Duodenal mucosa (tissue), 2 donors: ENCODE results near the gene ZBTB16.

Experiments used
- H3K27ac ChIP-seq: one replicate; pipeline ENCODE4 v1.7.0; 2013; ENCODE audit warnings: low read depth, low read length
- H3K27me3 ChIP-seq, 2 donors: one replicate each; pipeline ENCODE4 v1.7.0; 2013; ENCODE audit warnings: low read length in 2 of 2, control low read depth in 1 of 2; ENCODE audit not compliant: insufficient read depth in 2 of 2, control insufficient read depth in 1 of 2
- H3K36me3 ChIP-seq, 2 donors: one replicate each; pipeline ENCODE4 v1.7.0; 2013; ENCODE audit warnings: low read length in 2 of 2, control low read depth in 1 of 2; ENCODE audit not compliant: insufficient read depth in 2 of 2, control insufficient read depth in 1 of 2
- H3K4me1 ChIP-seq, 2 donors: one replicate each; pipeline ENCODE4 v1.7.0; 2013; ENCODE audit warnings: low read length in 2 of 2, control low read depth in 1 of 2; ENCODE audit not compliant: insufficient read depth in 2 of 2, control insufficient read depth in 1 of 2
- H3K4me3 ChIP-seq, 2 donors: one replicate each; pipeline ENCODE4 v1.7.0; 2013; ENCODE audit warnings: low read length in 2 of 2, low read depth in 1 of 2
- H3K9ac ChIP-seq, 2 donors: one replicate each; pipeline ENCODE4 v1.7.0; 2013; ENCODE audit warnings: low read length in 2 of 2, low read depth in 1 of 2
- H3K9me3 ChIP-seq, 2 donors: one replicate each; pipeline ENCODE4 v1.7.0; 2013; ENCODE audit warnings: low read length in 2 of 2, control low read depth in 1 of 2; ENCODE audit not compliant: control insufficient read depth in 1 of 2

Gene ZBTB16

GRCh38 chr11:114209343-114209742, 149.8 kb downstream of the ZBTB16 start:
- Histone ChIP-seq H3K9ac (peak overlapping the region in 1 of 2 donors; percentile 26), H3K4me3 (no peak overlapping the region), H3K27ac (peak overlapping the region; percentile 2), H3K9me3 (no peaks in the 10 kb centered on the region), H3K4me1 (peaks cover 6 to 15% of the 10 kb centered on the region in 2 donors), H3K27me3 (no peaks in the 10 kb centered on the region), H3K36me3 (no peaks in the 10 kb centered on the region)

GRCh38 chr11:114209904-114210303, 150.4 kb downstream of the ZBTB16 start:
- Histone ChIP-seq H3K4me3 (peak overlapping the region in 1 of 2 donors; percentile 11), H3K27me3 (no peaks in the 10 kb centered on the region), H3K4me1 (peaks cover 6 to 15% of the 10 kb centered on the region in 2 donors), H3K27ac (peak overlapping the region; percentile 2), H3K9me3 (no peaks in the 10 kb centered on the region), H3K9ac (peak overlapping the region in 1 of 2 donors; percentile 26), H3K36me3 (no peaks in the 10 kb centered on the region)

DNA sequence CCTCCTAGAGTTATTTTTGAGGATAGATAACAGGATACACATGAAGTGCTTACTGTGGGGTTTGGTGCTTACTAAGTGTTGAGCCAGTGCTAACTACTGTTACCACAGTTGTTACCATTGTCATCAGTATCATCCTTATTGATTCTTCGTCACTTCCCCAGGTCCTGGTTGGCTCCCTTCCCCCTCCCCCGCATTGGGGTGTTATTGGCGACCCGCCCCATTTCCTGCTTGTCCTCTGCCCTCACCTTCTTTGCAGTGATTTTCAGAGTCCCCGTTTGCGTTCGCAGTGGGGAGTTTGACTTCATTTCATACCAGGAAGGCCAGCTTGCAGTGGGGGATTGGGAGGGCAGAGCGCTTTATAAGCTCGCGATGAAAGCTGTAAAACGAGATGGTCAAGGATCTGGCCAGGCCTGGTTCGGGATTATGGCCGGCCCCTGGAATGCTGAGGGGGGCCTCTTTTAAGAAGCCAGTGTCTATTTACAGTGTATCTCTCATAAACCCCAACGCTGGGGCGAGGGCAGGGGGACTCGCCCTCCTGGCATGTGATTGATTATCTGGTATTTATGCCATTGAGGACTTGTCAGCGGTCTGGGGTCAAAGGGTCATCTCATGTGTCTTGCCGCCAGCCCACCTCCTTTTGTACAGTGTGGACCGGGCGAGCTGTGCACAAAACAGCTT, 152.1 kb downstream of the ZBTB16 start:
- H3K9ac ChIP-seq, result no peak overlapping the region
- H3K27me3 ChIP-seq, result no peaks in the 10 kb centered on the region
- H3K4me3 ChIP-seq, result no peak overlapping the region
- H3K4me1 ChIP-seq, result peaks cover 9 to 24% of the 10 kb centered on the region in 2 donors
- no peak overlapping the region for H3K27ac ChIP-seq
- H3K9me3 ChIP-seq, result no peaks in the 10 kb centered on the region
- H3K36me3 ChIP-seq, result no peaks in the 10 kb centered on the region

- peaks cover 9 to 30% of the 10 kb centered on the region in 2 donors for H3K4me1 ChIP-seq
- H3K9ac ChIP-seq, result no peak overlapping the region
- H3K9me3 ChIP-seq, result no peaks in the 10 kb centered on the region
- no peak overlapping the region for H3K4me3 ChIP-seq
- H3K27me3 ChIP-seq, result no peaks in the 10 kb centered on the region
- H3K36me3 ChIP-seq, result no peaks in the 10 kb centered on the region
- no peak overlapping the region for H3K27ac ChIP-seq
Measured at GRCh38 chr11:114213622-114214021, 154.1 kb downstream of the ZBTB16 start.

DNA sequence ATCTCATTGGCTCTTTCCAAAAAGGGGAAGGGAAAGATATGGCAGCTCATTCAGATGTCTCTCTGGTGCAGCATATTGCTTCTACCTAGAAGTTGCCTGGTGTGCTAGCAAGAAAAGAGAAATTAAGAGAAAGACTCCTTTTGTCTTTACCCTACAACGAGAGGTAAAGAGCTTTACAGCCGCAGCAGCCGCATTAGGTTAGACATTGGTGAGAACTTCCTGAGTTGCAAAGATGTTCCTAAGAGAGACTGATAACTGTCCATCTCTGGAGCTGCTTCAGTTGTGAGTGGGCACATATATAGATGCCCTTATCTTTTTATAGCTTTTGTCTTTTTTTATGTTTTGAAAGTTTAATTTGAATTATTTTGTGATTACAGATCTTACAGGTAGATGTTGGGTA, 155.9 kb downstream of the ZBTB16 start:
- no peaks in the 10 kb centered on the region for H3K36me3 ChIP-seq
- H3K4me1 ChIP-seq, result peaks cover 3 to 18% of the 10 kb centered on the region in 2 donors
- H3K27me3 ChIP-seq, result no peaks in the 10 kb centered on the region
- no peak overlapping the region for H3K9ac ChIP-seq
- no peak overlapping the region for H3K4me3 ChIP-seq
- no peaks in the 10 kb centered on the region for H3K9me3 ChIP-seq
- H3K27ac ChIP-seq, result no peak overlapping the region

DNA sequence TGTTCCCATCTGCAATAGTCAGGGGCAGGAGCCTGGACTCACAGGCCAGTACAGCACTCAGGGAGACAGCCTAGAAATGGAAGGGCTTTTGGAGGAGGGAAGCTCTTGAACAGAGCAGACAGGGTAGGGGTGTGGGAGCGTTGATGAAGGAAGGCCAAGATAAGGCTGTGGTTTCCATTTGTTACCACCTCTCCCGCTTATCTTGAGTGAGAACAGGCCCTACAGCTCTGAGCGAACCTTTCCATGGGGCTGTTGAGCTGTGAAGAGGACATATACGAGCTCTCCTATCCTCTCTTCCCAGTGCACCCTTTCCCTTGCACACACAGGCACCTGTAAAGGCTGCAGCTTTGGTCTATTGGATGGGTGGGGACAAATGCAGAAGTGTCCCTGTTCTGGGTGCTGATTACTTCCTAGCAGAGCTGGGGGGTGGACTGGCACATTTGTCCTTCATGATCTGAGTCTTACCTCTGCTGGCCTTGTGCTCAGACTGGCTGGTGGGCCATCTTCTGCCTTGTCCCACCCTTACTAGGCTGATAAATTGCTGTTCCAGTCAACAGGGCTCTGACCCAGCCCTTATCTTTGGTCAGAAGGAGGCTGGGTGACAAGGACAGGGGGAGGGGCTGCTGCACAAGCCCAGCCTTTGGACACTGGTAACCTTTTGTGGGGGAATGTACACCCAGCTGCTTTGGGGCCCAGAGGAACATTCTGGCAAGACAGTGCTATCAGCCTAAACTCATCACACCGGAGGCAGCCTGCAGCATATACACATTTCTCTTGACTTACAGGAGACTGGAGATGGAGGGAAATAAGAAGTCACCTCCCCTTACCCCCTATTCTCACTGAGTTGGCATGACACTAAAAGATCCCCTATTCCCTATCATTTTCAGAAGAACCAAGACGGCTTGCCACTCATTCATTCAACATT, 156.6 kb downstream of the ZBTB16 start:
- H3K36me3 ChIP-seq, result no peaks in the 10 kb centered on the region
- H3K27me3 ChIP-seq, result no peaks in the 10 kb centered on the region
- H3K4me3 ChIP-seq, result no peak overlapping the region
- H3K27ac ChIP-seq, result no peak overlapping the region
- H3K9ac ChIP-seq, result no peak overlapping the region
- H3K4me1 ChIP-seq, result peaks cover 3 to 15% of the 10 kb centered on the region in 2 donors
- H3K9me3 ChIP-seq, result no peaks in the 10 kb centered on the region

- Histone ChIP-seq H3K9ac (no peak overlapping the region), H3K4me3 (no peak overlapping the region), H3K4me1 (peaks cover 3 to 15% of the 10 kb centered on the region in 2 donors), H3K9me3 (no peaks in the 10 kb centered on the region), H3K27ac (no peak overlapping the region), H3K27me3 (no peaks in the 10 kb centered on the region), H3K36me3 (no peaks in the 10 kb centered on the region)
Measured at GRCh38 chr11:114216796-114217180, 157.3 kb downstream of the ZBTB16 start.

- no peak overlapping the region for H3K4me3 ChIP-seq
- H3K36me3 ChIP-seq, result no peaks in the 10 kb centered on the region
- no peak overlapping the region for H3K27ac ChIP-seq
- no peak overlapping the region for H3K9ac ChIP-seq
- no peaks in the 10 kb centered on the region for H3K9me3 ChIP-seq
- H3K27me3 ChIP-seq, result no peaks in the 10 kb centered on the region
- H3K4me1 ChIP-seq, result peaks cover 3 to 15% of the 10 kb centered on the region in 2 donors
Measured at GRCh38 chr11:114218508-114218907, 159.0 kb downstream of the ZBTB16 start.

DNA sequence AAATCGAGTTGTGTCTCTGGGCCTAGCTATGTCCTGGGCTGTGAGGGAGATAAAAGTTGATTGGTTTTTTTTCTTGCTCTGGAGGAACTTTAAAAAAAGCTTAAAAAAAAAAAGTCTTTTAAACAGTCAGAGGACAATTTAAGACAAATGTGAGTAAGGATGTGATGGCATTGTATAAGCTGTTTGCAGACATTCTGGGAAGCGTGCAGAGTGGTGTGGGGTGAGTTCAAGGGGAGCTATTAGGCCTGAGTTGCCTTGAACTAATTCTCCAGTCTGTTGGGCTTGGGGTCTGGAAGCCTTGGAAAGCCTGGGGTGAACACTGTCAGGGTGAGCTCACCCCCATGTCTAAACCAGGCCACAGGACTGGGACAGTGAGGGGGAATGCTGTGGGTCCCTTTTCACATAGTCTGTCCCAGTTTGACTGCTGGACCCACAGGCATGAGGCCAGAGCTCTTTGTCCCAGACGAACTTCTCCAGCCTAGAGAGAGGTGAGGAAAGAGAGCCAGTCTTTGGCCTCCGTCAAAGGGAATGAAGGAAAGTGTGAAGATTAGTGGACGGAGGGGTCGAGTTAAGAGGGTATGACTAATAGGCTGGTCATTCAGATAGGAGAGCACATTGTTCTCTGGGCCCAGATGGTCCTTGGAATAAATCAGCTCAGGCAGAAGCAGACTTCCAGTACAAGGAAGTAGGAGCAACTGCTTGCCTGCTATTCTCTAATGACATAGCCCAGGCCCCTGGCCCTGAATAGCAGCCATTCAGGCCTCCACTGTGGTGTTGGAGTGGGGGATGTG, 160.2 kb downstream of the ZBTB16 start:
- Histone ChIP-seq H3K4me3 (no peak overlapping the region), H3K4me1 (peaks cover 3 to 15% of the 10 kb centered on the region in 2 donors), H3K9ac (no peak overlapping the region), H3K27me3 (no peaks in the 10 kb centered on the region), H3K27ac (no peak overlapping the region), H3K36me3 (no peaks in the 10 kb centered on the region), H3K9me3 (no peaks in the 10 kb centered on the region)
